Testis (tissue), 2 donors: ENCODE results near the gene ALCAM.

ENCODE experiments used
- CTCF ChIP-seq, 3 experiments: fragments of 450-650 bp in 2 of 3; fragments of 200-600 bp in 1 of 3; sonication (generic) in 1 of 3; IDR thresholded peaks; one replicate each; pipeline ENCODE4 v1.5.1; 2016 to 2019; ENCODE audit warnings: antibody characterized with exemption in 3 of 3, mild to moderate bottlenecking in 2 of 3, moderate library complexity in 1 of 3
- POLR2A ChIP-seq: fragments of 450-650 bp; IDR thresholded peaks from one replicate; pipeline ENCODE4 v1.6.1; 2017; ENCODE audit warnings: antibody characterized with exemption, mild to moderate bottlenecking, moderate library complexity

GRCh38 chr3:105424412-105425152 is 57.9 kb downstream of the ALCAM start:
- TF ChIP-seq CTCF (IDR thresholded peaks at IDR 0.05) (no peak), POLR2A (no peak)
